T-helper 17 cell (primary cell): Measurements from ENCODE around the gene NAALADL2. TPM values are rescaled to one million over a fixed set of nuclear protein-coding genes. Genes with fewer than 3 reads are reported as not detected.
"Not testable (repeated sequence)": the region's sequence is repeated elsewhere in the genome, so short reads cannot be mapped to it uniquely, and the experiment has no call there.

Experiments
- ATAC-seq: fragments of 150-1000 bp; cut with Tn5 transposase; 2 replicates; pipeline ENCODE4 v1.10.0; 2021; ENCODE audit warnings: mild to moderate bottlenecking, moderate library complexity
- DNase-seq, 3 donors: peaks; one replicate each; pipeline versions ENCODE4 v3.0.0 to v3.0.0-alpha.2; 2020 to 2021
- H3K9me3 ChIP-seq: one replicate; pipeline ENCODE4 v1.7.0; 2013; ENCODE audit warnings: low read length, mild to moderate bottlenecking; ENCODE audit not compliant: control insufficient read depth, poor library complexity, severe bottlenecking
- H3K27ac Mint-ChIP-seq: one replicate; pipeline ENCODE4 v1.8.0; 2022; ENCODE audit warnings: mild to moderate bottlenecking, moderate library complexity, mixed read lengths
- H3K27me3 Mint-ChIP-seq: one replicate; pipeline ENCODE4 v1.8.0; 2022; ENCODE audit warnings: mixed read lengths
- H3K36me3 Mint-ChIP-seq: one replicate; pipeline ENCODE4 v1.8.0; 2022; ENCODE audit warnings: low read depth, mixed read lengths
- H3K4me1 Mint-ChIP-seq: one replicate; pipeline ENCODE4 v1.8.0; 2022; ENCODE audit warnings: mild to moderate bottlenecking, mixed read lengths
- H3K4me3 Mint-ChIP-seq: one replicate; pipeline ENCODE4 v1.8.0; 2022; ENCODE audit warnings: mild to moderate bottlenecking, moderate library complexity, mixed read lengths
- total RNA-seq, 4 donors: library from RNA in 2 of 4; stranded (reverse) in 2 of 4; gene quantifications; one replicate each; pipeline ENCODE4 v1.2.3 and lab custom pipeline; 2022 to 2026

Gene NAALADL2
- total RNA-seq, 2 donors from 2014 or later, result not detected

GRCh38 chr3:175777965-175778364 is 918.8 kb downstream of the NAALADL2 start:
- no peak for DNase-seq
- Mint-ChIP-seq H3K27ac (no peak overlapping the region), H3K36me3 (no peaks in the 10 kb centered on the region), H3K4me3 (no peak overlapping the region), H3K4me1 (no peaks in the 10 kb centered on the region), H3K27me3 (no peaks in the 10 kb centered on the region)
- H3K9me3 ChIP-seq, result no peaks in the 10 kb centered on the region
- no peak for ATAC-seq

GRCh38 chr3:175778994-175779393 is 919.9 kb downstream of the NAALADL2 start:
- ATAC-seq (no peak), DNase-seq (no peak)
- Mint-ChIP-seq H3K4me3 (no peak overlapping the region), H3K27me3 (no peaks in the 10 kb centered on the region), H3K4me1 (no peaks in the 10 kb centered on the region), H3K36me3 (no peaks in the 10 kb centered on the region), H3K27ac (no peak overlapping the region)
- no peaks in the 10 kb centered on the region for H3K9me3 ChIP-seq

- H3K4me1 Mint-ChIP-seq, H3K36me3 Mint-ChIP-seq, H3K9me3 ChIP-seq, H3K27ac Mint-ChIP-seq, H3K4me3 Mint-ChIP-seq, H3K27me3 Mint-ChIP-seq, DNase-seq, ATAC-seq: not testable (repeated sequence)
Measured at GRCh38 chr3:175787109-175787508, 928.0 kb downstream of the NAALADL2 start.

GRCh38 chr3:175792245-175792644 is 933.1 kb downstream of the NAALADL2 start:
- ATAC-seq (no peak), DNase-seq (no peak)
- no peaks in the 10 kb centered on the region for H3K4me1 Mint-ChIP-seq
- no peak overlapping the region for H3K4me3 Mint-ChIP-seq
- H3K9me3 ChIP-seq, result no peaks in the 10 kb centered on the region
- no peak overlapping the region for H3K27ac Mint-ChIP-seq
- H3K36me3 Mint-ChIP-seq, result no peaks in the 10 kb centered on the region
- no peaks in the 10 kb centered on the region for H3K27me3 Mint-ChIP-seq

- DNase-seq, result no peak
- no peaks in the 10 kb centered on the region for H3K9me3 ChIP-seq
- Mint-ChIP-seq H3K27ac (no peak overlapping the region), H3K27me3 (no peaks in the 10 kb centered on the region), H3K36me3 (no peaks in the 10 kb centered on the region), H3K4me3 (no peak overlapping the region), H3K4me1 (no peaks in the 10 kb centered on the region)
- ATAC-seq, result no peak
Measured at GRCh38 chr3:175798326-175798725, 939.2 kb downstream of the NAALADL2 start.

- no peaks in the 10 kb centered on the region for H3K9me3 ChIP-seq
- H3K4me3 Mint-ChIP-seq, result no peak overlapping the region
- no peak for ATAC-seq
- H3K4me1 Mint-ChIP-seq, result no peaks in the 10 kb centered on the region
- no peaks in the 10 kb centered on the region for H3K36me3 Mint-ChIP-seq
- H3K27me3 Mint-ChIP-seq, result no peaks in the 10 kb centered on the region
- DNase-seq, result no peak
- H3K27ac Mint-ChIP-seq, result no peak overlapping the region
Measured at GRCh38 chr3:175805825-175806224, 946.7 kb downstream of the NAALADL2 start.

- no peak for ATAC-seq
- H3K9me3 ChIP-seq, result no peaks in the 10 kb centered on the region
- Mint-ChIP-seq H3K36me3 (no peaks in the 10 kb centered on the region), H3K4me1 (no peaks in the 10 kb centered on the region), H3K27ac (no peak overlapping the region), H3K4me3 (no peak overlapping the region), H3K27me3 (no peaks in the 10 kb centered on the region)
- DNase-seq, result no peak
Measured at GRCh38 chr3:175807175-175807574, 948.0 kb downstream of the NAALADL2 start.

GRCh38 chr3:175818811-175819464 is 959.8 kb downstream of the NAALADL2 start:
- H3K27ac Mint-ChIP-seq, result no peak overlapping the region

GRCh38 chr3:175822766-175823491 is 963.8 kb downstream of the NAALADL2 start:
- H3K4me1 Mint-ChIP-seq, H3K9me3 ChIP-seq: not testable (repeated sequence)

More at GRCh38 chr3:175818811-175819464, 959.8 kb downstream of the NAALADL2 start:
- Mint-ChIP-seq H3K4me3 (no peak overlapping the region), H3K36me3 (no peaks in the 10 kb centered on the region), H3K4me1 (no peaks in the 10 kb centered on the region), H3K27me3 (no peaks in the 10 kb centered on the region)
- DNase-seq (no peak), ATAC-seq (no peak)
- H3K9me3 ChIP-seq, result no peaks in the 10 kb centered on the region

GRCh38 chr3:175825016-175825580 is 966.0 kb downstream of the NAALADL2 start:
- H3K27ac Mint-ChIP-seq, result not testable (repeated sequence)

More at GRCh38 chr3:175822766-175823491, 963.8 kb downstream of the NAALADL2 start:
- not testable (repeated sequence) for H3K27ac Mint-ChIP-seq, ATAC-seq, H3K4me3 Mint-ChIP-seq, H3K36me3 Mint-ChIP-seq, DNase-seq, H3K27me3 Mint-ChIP-seq

GRCh38 chr3:175826759-175827158 is 967.6 kb downstream of the NAALADL2 start:
- ATAC-seq (no peak), DNase-seq (no peak)
- no peak overlapping the region for H3K27ac Mint-ChIP-seq
- no peaks in the 10 kb centered on the region for H3K9me3 ChIP-seq
- H3K36me3 Mint-ChIP-seq, result no peaks in the 10 kb centered on the region
- H3K27me3 Mint-ChIP-seq, result no peaks in the 10 kb centered on the region
- no peak overlapping the region for H3K4me3 Mint-ChIP-seq
- H3K4me1 Mint-ChIP-seq, result no peaks in the 10 kb centered on the region

More at GRCh38 chr3:175825016-175825580, 966.0 kb downstream of the NAALADL2 start:
- DNase-seq, H3K36me3 Mint-ChIP-seq, H3K4me1 Mint-ChIP-seq, H3K27me3 Mint-ChIP-seq, H3K9me3 ChIP-seq, H3K4me3 Mint-ChIP-seq, ATAC-seq: not testable (repeated sequence)

- not testable (repeated sequence) for H3K36me3 Mint-ChIP-seq, H3K4me3 Mint-ChIP-seq, H3K27me3 Mint-ChIP-seq, DNase-seq, ATAC-seq, H3K27ac Mint-ChIP-seq, H3K9me3 ChIP-seq, H3K4me1 Mint-ChIP-seq
Measured at GRCh38 chr3:175829809-175830208, 970.7 kb downstream of the NAALADL2 start.

- not testable (repeated sequence) for DNase-seq, H3K4me1 Mint-ChIP-seq, ATAC-seq, H3K27me3 Mint-ChIP-seq, H3K27ac Mint-ChIP-seq, H3K9me3 ChIP-seq, H3K4me3 Mint-ChIP-seq, H3K36me3 Mint-ChIP-seq
Measured at GRCh38 chr3:175835763-175836162, 976.6 kb downstream of the NAALADL2 start.
